Esophagus muscularis mucosa (tissue), 3 donors: Measurements from ENCODE around the gene GRB2.

Experiments used
- POLR2A ChIP-seq: fragments of 450-650 bp; IDR thresholded peaks from one replicate; pipeline ENCODE4 v1.6.1; 2017; ENCODE audit warnings: antibody characterized with exemption, moderate library complexity, mild to moderate bottlenecking, low read depth
- POLR2AphosphoS5 ChIP-seq, 2 donors: sonication (generic); formaldehyde crosslinking; IDR thresholded peaks; one replicate each; pipeline ENCODE4 v1.6.1; 2017; ENCODE audit warnings: antibody characterized with exemption in 2 of 2
- TF ChIP-seq, protein P1 (sequence below), 3 experiments: fragments of 200-600 bp in 2 of 3; fragments of 450-650 bp in 1 of 3; sonication (generic) in 2 of 3; IDR thresholded peaks; one replicate each; pipeline ENCODE4 v1.5.1; 2017 to 2019; ENCODE audit warnings: antibody characterized with exemption in 3 of 3, mild to moderate bottlenecking in 2 of 3, moderate library complexity in 1 of 3

DNA sequence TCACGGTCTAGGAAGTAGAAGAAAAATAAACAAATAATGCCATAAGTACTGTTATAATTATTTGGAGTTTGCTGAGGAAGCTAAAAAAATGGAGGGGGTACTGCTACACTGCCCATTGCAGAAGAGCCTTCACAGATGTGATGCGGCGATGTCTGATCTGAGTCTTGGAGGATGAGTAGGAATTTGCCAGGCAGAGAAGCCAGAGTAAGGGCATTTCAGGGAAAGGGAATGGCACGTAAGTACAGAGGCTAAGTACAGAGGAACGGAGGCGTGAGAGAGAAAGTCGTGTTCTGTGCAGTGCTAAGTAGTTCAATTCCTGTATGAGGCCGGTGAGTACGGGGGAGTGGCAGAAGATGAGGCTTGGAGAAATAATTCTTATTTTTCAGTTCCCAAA is 741 bp upstream of the GRB2 start:
- no peak for TF ChIP-seq POLR2A
- TF ChIP-seq, protein P1, sequence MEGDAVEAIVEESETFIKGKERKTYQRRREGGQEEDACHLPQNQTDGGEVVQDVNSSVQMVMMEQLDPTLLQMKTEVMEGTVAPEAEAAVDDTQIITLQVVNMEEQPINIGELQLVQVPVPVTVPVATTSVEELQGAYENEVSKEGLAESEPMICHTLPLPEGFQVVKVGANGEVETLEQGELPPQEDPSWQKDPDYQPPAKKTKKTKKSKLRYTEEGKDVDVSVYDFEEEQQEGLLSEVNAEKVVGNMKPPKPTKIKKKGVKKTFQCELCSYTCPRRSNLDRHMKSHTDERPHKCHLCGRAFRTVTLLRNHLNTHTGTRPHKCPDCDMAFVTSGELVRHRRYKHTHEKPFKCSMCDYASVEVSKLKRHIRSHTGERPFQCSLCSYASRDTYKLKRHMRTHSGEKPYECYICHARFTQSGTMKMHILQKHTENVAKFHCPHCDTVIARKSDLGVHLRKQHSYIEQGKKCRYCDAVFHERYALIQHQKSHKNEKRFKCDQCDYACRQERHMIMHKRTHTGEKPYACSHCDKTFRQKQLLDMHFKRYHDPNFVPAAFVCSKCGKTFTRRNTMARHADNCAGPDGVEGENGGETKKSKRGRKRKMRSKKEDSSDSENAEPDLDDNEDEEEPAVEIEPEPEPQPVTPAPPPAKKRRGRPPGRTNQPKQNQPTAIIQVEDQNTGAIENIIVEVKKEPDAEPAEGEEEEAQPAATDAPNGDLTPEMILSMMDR (IDR thresholded peaks at IDR 0.05): no peak
- no peak for TF ChIP-seq POLR2AphosphoS5 (IDR thresholded peaks at IDR 0.05)
